ENCODE data around the gene ANXA3.

GRCh38 chr4:78553043-78553396 lies 1.4 kb downstream of the ANXA3 start:
- TF ChIP-seq CTCF (IDR thresholded peaks at IDR 0.05) (no peak), POLR2A (IDR thresholded peaks at IDR 0.05) (no peak), EP300 (IDR thresholded peaks at IDR 0.05) (no peak)

Data from tibial nerve (tissue), 4 donors.